ENCODE results near the gene TNFSF12.
"Not testable (repeated sequence)": the region's sequence is repeated elsewhere in the genome, so short reads cannot be mapped to it uniquely, and the experiment has no call there.

The TNFSF12 gene

DNA sequence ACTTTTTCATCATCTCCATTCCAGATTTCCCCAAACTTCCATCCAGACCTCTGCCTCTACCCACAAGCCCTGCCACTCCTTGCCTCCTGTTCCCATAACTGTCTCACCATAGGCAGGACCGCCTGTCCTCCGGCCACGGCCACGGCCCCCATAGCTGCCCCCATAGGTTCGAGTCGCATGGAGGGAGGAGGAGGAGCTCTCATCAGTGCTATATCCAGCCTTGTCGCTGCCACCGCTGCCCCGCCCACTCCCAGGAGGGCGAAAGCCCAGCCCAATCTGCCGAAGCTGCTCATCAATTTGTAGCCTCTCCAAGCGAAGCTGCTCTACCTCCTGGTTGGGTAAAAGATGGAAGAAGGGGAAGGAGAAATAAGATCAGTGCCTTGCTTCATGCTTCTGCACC is 44.4 kb downstream of the TNFSF12 start:
- no peak overlapping the region for H3K4me3 ChIP-seq (ENCODE audit: low read depth, low read length)
- TF ChIP-seq, protein P1, sequence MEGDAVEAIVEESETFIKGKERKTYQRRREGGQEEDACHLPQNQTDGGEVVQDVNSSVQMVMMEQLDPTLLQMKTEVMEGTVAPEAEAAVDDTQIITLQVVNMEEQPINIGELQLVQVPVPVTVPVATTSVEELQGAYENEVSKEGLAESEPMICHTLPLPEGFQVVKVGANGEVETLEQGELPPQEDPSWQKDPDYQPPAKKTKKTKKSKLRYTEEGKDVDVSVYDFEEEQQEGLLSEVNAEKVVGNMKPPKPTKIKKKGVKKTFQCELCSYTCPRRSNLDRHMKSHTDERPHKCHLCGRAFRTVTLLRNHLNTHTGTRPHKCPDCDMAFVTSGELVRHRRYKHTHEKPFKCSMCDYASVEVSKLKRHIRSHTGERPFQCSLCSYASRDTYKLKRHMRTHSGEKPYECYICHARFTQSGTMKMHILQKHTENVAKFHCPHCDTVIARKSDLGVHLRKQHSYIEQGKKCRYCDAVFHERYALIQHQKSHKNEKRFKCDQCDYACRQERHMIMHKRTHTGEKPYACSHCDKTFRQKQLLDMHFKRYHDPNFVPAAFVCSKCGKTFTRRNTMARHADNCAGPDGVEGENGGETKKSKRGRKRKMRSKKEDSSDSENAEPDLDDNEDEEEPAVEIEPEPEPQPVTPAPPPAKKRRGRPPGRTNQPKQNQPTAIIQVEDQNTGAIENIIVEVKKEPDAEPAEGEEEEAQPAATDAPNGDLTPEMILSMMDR (IDR thresholded peaks at IDR 0.05; ENCODE audit: borderline replicate concordance, insufficient read depth, low read depth, low read length) = no peak

DNA sequence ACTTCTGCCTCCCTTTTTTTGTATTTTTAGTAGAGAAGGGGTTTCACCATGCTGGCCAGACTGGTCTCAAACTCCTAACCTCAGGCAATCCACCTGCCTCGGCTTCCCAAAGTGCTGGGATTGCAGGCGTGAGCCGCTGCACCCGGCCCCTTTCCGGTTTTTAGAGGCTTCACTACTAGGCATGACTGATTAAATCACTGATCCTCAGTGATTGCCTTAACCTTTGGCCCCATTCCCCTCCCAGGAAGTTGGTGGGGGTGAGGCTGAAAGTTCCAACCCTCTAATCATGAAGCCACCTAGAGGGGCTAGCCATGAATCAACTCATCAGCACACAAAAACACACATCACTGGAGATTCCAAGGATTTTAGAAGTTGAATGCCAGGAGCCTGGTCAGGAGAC is 48.7 kb downstream of the TNFSF12 start:
- not testable (repeated sequence) for H3K4me3 ChIP-seq (ENCODE audit: low read depth, low read length)

DNA sequence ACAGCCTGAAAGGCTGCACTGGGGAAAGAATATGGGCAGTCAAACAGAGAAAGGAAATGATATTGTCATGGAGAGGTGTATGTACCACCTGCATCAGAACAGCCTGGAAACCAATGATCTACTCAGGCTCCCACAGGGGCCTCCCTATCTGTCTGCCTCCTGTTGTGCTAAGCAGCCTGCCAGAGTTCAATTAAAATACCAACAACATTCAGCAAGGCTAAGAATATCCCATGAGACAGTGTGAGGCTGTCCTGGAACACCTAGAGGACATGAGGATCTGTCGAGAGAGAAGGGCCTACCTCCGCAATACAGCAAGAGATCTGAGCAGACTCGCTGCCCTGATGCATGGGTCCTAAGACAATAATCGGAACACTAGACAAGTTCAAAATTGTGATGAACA is 57.4 kb downstream of the TNFSF12 start:
- TF ChIP-seq, protein P1 (IDR thresholded peaks at IDR 0.05; ENCODE audit: borderline replicate concordance, insufficient read depth, low read depth, low read length) = no peak
- no peak overlapping the region for H3K4me3 ChIP-seq (ENCODE audit: low read depth, low read length)

Data from GM12875 (cell line).